SU-DHL-6 (cell line): ENCODE results near the gene VWA3A.

Experiments
- CTCF ChIP-seq: fragments of 200-600 bp; sonication (generic); IDR thresholded peaks from one replicate; pipeline ENCODE4 v1.5.1; 2017; ENCODE audit warnings: antibody characterized with exemption, mild to moderate bottlenecking, low read length, moderate library complexity; ENCODE audit not compliant: insufficient read depth, poor library complexity, severe bottlenecking
- EZH2phosphoT487 ChIP-seq: fragments of 200-600 bp; sonication (generic), shearing (Covaris generic); conservative IDR thresholded peaks from 2 replicates; pipeline ENCODE4 v1.6.1; 2018; ENCODE audit warnings: mild to moderate bottlenecking, antibody characterized with exemption, low read length, moderate library complexity, mixed read lengths

GRCh38 chr16:22165508-22166285 is 73.4 kb downstream of the VWA3A start:
- TF ChIP-seq CTCF: no peak
- TF ChIP-seq EZH2phosphoT487: no peak
